Nephron progenitor cell (in vitro differentiated cells): ENCODE data around the gene MITF.

Experiments
- DNase-seq: peaks from one replicate; pipeline ENCODE4 v3.0.0; 2021
- H3K27ac Mint-ChIP-seq: 2 replicates; pipeline ENCODE4 v1.8.0; 2021; ENCODE audit warnings: mild to moderate bottlenecking, moderate library complexity, mixed read lengths
- H3K27me3 Mint-ChIP-seq: 2 replicates; pipeline ENCODE4 v1.8.0; 2021; ENCODE audit warnings: mild to moderate bottlenecking, low read depth, mixed read lengths; ENCODE audit not compliant: poor library complexity
- H3K36me3 Mint-ChIP-seq: 2 replicates; pipeline ENCODE4 v1.8.0; 2021; ENCODE audit warnings: low read depth, mixed read lengths
- H3K4me1 Mint-ChIP-seq: 2 replicates; pipeline ENCODE4 v1.8.0; 2021; ENCODE audit warnings: mixed read lengths
- H3K4me3 Mint-ChIP-seq: 2 replicates; pipeline ENCODE4 v1.8.0; 2021; ENCODE audit warnings: mild to moderate bottlenecking, moderate library complexity, mixed read lengths
- H3K9me3 Mint-ChIP-seq: 2 replicates; pipeline ENCODE4 v1.8.0; 2021; ENCODE audit warnings: mild to moderate bottlenecking, moderate library complexity, mixed read lengths
- TF ChIP-seq, protein P1 (sequence below): fragments of 200-600 bp; sonication (generic); IDR thresholded peaks from 2 replicates; pipeline ENCODE4 v1.5.0; 2021; ENCODE audit warnings: antibody characterized with exemption

Gene MITF

DNA sequence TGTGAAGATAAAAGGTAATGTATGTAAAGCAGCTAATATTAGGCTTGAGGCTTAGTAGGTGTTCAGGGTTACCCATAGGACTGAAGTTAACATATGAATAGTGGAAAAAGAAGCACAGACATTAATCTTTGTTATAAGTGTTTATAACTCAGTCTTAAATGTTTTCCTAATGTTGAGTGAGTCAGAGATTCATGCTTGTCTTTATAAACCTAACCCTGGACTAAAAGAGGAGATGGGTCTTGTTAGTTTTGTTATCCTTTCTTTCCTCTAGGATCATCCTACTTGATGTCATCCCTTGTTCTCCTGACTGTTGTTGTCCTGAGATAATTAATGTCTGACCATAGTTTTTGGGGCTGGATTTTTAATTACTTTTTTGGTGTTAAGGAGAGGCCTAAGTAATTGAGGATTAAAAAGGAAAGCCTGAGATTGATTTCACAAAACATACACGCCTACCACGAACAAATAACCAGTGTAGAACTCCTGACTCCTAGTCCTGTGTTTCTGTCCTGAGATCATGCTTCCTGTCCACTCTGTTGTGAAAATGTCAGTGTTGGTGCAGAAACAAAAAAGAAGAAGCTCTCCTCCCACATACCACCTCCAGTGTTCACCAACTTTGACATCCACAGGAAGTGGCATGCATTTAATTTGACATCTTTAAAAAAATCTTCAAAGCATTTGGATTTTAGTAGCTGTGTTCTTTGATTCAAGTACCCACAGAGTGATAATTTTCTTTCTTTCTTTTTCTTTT lies 8.4 kb downstream of the MITF start:
- no peak overlapping the region for H3K27ac Mint-ChIP-seq
- peaks cover 12% of the 10 kb centered on the region for H3K9me3 Mint-ChIP-seq
- H3K27me3 Mint-ChIP-seq, result peaks cover 19% of the 10 kb centered on the region
- peaks cover 6% of the 10 kb centered on the region for H3K36me3 Mint-ChIP-seq
- TF ChIP-seq, protein P1, sequence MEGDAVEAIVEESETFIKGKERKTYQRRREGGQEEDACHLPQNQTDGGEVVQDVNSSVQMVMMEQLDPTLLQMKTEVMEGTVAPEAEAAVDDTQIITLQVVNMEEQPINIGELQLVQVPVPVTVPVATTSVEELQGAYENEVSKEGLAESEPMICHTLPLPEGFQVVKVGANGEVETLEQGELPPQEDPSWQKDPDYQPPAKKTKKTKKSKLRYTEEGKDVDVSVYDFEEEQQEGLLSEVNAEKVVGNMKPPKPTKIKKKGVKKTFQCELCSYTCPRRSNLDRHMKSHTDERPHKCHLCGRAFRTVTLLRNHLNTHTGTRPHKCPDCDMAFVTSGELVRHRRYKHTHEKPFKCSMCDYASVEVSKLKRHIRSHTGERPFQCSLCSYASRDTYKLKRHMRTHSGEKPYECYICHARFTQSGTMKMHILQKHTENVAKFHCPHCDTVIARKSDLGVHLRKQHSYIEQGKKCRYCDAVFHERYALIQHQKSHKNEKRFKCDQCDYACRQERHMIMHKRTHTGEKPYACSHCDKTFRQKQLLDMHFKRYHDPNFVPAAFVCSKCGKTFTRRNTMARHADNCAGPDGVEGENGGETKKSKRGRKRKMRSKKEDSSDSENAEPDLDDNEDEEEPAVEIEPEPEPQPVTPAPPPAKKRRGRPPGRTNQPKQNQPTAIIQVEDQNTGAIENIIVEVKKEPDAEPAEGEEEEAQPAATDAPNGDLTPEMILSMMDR, result no peak
- H3K4me1 Mint-ChIP-seq, result no peaks in the 10 kb centered on the region
- H3K4me3 Mint-ChIP-seq, result no peak overlapping the region
- DNase-seq, result no peak

GRCh38 chr3:69748503-69748902 lies 9.2 kb downstream of the MITF start:
- Mint-ChIP-seq H3K36me3 (peaks cover 6% of the 10 kb centered on the region), H3K27ac (no peak overlapping the region), H3K4me1 (no peaks in the 10 kb centered on the region), H3K9me3 (peaks cover 20% of the 10 kb centered on the region), H3K4me3 (no peak overlapping the region), H3K27me3 (peaks cover 11% of the 10 kb centered on the region)
- TF ChIP-seq, protein P1, result no peak
- DNase-seq, result no peak

DNA sequence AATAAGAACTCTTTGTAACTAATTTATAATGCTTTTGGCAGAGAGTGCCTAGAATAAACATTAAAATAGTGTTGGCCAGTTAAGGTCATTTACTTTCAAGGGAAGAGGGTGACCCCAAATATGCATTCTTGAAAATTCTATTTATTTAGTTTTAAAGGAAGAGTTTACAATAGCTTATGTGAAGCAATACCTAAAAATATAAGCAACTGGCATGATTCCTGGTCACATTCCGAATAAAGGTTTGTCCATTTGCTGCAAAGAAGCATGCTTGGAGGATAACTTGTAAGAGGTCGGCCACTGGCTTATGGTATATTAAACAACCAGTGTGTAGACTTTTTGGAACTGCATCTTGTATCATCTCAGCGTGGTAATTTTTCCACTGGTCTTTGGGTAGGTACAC lies 10.2 kb downstream of the MITF start:
- Mint-ChIP-seq H3K27me3 (peaks cover 7% of the 10 kb centered on the region), H3K9me3 (peaks cover 23% of the 10 kb centered on the region), H3K4me3 (no peak overlapping the region), H3K27ac (no peak overlapping the region), H3K4me1 (no peaks in the 10 kb centered on the region), H3K36me3 (peaks cover 6% of the 10 kb centered on the region)
- TF ChIP-seq, protein P1, result no peak
- DNase-seq, result no peak

DNA sequence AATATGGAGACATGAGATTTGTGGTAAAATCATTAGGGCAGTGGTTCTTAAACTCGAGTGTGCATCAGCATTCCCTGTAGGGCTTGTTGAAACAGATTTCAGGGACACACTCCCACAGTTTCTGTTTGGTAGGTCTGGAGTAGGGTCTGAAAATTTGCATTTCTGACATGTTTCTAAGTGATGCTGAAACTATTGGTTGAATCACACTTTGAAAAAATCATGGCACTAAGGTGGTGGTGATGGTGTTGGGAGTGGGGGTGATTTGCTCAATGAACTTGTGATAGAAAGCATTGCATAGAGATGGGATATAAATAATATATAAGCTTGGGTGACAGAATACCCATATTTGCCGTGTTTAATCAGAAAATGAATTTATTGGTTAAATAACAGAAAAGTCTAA lies 11.3 kb downstream of the MITF start:
- Mint-ChIP-seq H3K9me3 (peaks cover 23% of the 10 kb centered on the region), H3K4me1 (no peaks in the 10 kb centered on the region), H3K36me3 (peaks cover 6% of the 10 kb centered on the region), H3K27me3 (peaks cover 4% of the 10 kb centered on the region), H3K27ac (no peak overlapping the region), H3K4me3 (no peak overlapping the region)
- TF ChIP-seq, protein P1, result no peak
- no peak for DNase-seq

- H3K4me3 Mint-ChIP-seq, result no peak overlapping the region
- no peak overlapping the region for H3K27ac Mint-ChIP-seq
- no peak for DNase-seq
- no peaks in the 10 kb centered on the region for H3K4me1 Mint-ChIP-seq
- peaks cover 23% of the 10 kb centered on the region for H3K9me3 Mint-ChIP-seq
- TF ChIP-seq, protein P1, result no peak
- H3K27me3 Mint-ChIP-seq, result peaks cover 4% of the 10 kb centered on the region
- H3K36me3 Mint-ChIP-seq, result peaks cover 6% of the 10 kb centered on the region
Measured at GRCh38 chr3:69751074-69751476, 11.8 kb downstream of the MITF start.

GRCh38 chr3:69752241-69752640 lies 13.0 kb downstream of the MITF start:
- no peak overlapping the region for H3K27ac Mint-ChIP-seq
- H3K36me3 Mint-ChIP-seq, result peaks cover 6% of the 10 kb centered on the region
- peaks cover 4% of the 10 kb centered on the region for H3K27me3 Mint-ChIP-seq
- TF ChIP-seq, protein P1, result no peak
- H3K4me3 Mint-ChIP-seq, result no peak overlapping the region
- H3K4me1 Mint-ChIP-seq, result no peaks in the 10 kb centered on the region
- no peak for DNase-seq
- peaks cover 23% of the 10 kb centered on the region for H3K9me3 Mint-ChIP-seq
